HFF-Myc (cell line): ENCODE results near the gene GMFB.
A peak's percentile ranks its signal among the peaks of the same experiment; 100 is the strongest.
"Not testable (repeated sequence)": the region's sequence is repeated elsewhere in the genome, so short reads cannot be mapped to it uniquely, and the experiment has no call there.

Experiments used
- DNase-seq: peaks from one replicate; pipeline ENCODE4 v3.0.0-alpha.2; 2011; ENCODE audit warnings: low read depth; ENCODE audit errors: extremely low read depth
- H3K4me3 ChIP-seq: replicated peaks from 2 replicates; pipeline ENCODE4 v1.5.1; 2011; ENCODE audit warnings: low read depth, mild to moderate bottlenecking, control low read depth, low read length
- CTCF ChIP-seq: IDR thresholded peaks from 2 replicates; pipeline ENCODE4 v1.5.1; 2012; ENCODE audit warnings: mild to moderate bottlenecking, low read depth, low read length, control low read depth; ENCODE audit errors: missing control alignments

The GMFB gene

DNA sequence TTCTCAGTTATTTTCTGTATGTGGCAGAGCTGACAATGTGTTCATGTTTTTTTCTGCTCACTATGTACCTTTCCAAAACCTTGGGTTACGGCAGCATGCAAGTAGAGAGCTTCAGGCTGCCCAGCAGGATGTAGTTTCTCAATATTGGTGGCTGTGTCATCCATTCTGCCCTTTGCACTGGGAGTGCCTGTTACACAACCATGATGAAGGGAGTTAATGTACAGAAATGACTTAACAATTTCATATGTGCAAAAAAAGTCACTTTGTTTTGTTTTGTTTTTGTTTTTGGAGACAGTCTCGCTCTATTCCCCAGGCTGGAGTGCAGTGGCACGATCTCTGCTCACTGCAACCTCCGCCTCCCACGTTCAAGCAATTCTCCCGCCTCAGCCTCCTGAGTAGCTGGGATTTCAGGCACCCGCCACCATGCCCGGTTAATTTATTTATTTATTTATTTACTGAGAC is 41.5 kb downstream of the GMFB start:
- TF ChIP-seq CTCF, result no peak
- DNase-seq, result no peak
- H3K4me3 ChIP-seq, result no peak overlapping the region

DNA sequence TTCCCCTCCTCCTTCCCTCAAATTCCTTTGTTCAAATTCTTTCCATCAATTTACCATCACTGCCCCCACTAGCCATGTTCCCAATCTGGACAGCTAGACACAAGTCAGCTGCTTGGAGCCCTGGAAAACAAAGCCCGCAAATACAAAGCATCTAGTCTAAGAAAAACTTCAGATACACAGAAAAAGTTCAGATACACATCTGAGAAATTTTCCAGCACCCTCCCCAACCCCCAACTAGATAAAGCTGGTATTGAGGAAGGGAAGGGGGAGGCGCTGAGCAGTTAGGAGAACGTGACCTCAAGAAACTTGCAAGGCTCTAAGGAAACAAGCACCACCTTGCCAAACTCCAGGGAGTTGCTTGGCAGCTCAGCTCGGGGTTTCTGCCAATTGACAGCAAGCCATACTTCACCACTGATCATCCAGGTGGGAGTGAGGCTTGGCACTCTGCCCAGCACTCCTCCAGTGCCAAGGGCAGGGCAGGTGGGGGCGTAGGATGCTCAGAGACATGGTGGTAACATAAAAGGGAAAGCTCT is 42.6 kb downstream of the GMFB start:
- TF ChIP-seq CTCF, result no peak
- DNase-seq, result no peak
- H3K4me3 ChIP-seq, result no peak overlapping the region

DNA sequence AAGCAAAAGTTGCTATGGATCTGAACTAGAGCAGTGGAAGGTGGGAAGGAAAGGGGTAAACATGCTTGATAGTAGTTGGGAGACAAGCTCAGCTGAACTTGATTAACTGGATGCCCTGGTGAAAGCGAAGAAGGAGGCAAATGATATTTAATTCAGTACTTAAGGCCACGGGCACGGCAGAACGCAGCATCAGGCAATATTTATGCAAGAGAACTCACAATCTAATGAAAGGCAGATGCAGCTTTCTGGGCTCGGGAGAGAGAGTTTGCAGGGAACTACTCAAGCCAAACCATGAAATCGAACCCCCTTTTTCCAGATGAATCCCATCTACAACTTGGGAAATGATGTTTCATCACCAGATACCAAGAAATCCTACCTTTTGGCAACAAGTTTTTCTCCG is 44.1 kb downstream of the GMFB start:
- DNase-seq, result peak; percentile 47
- TF ChIP-seq CTCF, result no peak
- no peak overlapping the region for H3K4me3 ChIP-seq

DNA sequence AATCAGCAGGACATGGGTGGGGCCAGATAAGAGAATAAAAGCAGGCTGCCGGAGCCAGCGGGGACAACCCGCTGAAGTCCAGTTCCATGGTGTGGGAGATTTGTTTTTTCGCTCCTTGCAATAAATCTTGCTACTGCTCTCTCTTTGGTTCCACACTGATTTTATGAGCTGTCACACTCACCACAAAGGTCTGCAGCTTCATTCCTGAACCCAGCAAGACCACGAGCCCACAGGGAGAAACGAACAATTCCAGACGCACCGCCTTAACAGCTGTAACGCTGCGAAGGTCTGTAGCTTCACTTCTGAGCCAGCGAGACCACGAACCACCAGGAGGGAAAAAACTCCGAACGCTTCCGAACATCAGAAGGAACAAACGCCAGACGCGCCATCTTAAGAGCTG is 44.8 kb downstream of the GMFB start:
- DNase-seq, result no peak
- TF ChIP-seq CTCF, result no peak
- no peak overlapping the region for H3K4me3 ChIP-seq

DNA sequence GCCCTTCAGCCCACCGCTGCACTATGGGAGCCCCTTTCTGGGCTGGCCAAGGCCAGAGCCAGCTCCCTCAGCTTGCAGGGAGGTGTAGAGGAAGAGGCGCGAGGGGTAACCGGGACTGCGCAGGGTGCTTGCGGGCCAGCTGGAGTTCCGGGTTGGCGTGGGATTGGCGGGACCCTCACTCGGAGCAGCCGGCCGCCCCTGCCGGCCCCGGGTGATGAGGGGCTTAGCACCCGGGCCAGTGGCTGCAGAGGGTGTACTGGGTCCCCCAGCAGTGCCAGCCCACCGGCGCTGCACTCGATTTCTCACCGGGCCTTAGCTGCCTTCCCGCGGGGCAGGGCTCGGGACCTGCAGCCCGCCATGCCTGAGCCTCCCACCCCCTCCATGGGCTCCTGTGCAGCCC is 45.8 kb downstream of the GMFB start:
- not testable (repeated sequence) for H3K4me3 ChIP-seq, DNase-seq

DNA sequence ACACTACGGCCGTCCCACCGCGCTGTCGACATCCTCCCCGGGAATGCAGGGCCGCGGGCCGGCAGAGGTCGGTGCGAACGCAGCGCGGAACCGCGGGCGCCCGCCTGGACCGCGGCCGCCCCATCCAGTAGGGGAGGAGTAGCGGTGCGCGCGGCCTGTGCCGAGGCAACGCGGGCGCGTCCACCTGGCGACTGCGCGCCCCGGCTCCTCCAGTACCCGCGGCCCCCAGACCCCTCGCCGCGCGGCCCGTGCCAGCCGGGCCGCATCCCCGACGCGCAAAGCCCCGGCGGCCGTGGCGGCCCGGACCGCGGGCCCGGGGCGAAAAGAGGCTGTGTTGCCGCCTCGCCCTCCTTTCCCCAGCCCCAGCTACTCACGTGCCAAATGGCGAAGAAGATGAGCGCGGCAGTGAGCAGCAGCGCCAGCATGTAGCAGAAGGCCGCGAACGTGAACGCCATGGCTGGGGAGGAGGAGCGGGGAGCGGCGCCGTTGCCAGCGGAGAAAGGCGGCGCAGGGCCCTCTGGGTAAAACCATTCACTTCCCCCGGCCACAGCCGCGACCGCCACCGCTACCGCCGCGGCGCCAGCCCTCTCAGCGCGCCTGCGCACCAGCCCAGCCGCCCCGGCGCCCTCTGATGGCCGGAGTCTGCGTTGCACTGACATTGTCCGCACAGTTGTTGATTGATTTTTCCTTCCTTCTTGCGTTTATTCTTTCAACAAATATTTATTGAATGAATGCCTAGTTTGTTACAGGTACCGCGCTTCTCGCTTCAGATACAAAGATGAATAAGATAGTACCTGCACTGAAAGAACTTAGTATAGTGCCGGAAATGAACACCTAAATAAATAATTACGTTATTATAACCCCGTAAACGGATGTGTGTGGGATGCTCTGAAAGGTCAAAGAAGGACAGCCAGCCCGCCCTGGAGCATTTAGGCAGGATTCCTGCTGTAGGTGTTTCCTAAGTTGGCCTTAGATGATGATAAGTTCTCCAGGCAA is 47.6 kb downstream of the GMFB start, which contains the start of gene CNIH1:
Gene CNIH1 (minus strand): TSS at position 502 of the 996 bp plus-strand sequence. CDS start 47 bp downstream, at position 455.
- TF ChIP-seq CTCF, result peak; percentile 87
- peak; percentile 49 for DNase-seq
- peak within 1 kb of the TSS; percentile 59 for H3K4me3 ChIP-seq

GRCh38 chr14:54440476-54440872 is 48.3 kb downstream of the GMFB start:
- TF ChIP-seq CTCF, result no peak
- peak overlapping the region; percentile 59 for H3K4me3 ChIP-seq
- no peak for DNase-seq
